GM21825 (cell line): ENCODE data around the gene TNS4.

Source experiments
- ATAC-seq: cut with Tn5 transposase; IDR thresholded peaks from one replicate; pipeline ENCODE4 v1.9.1; 2021; ENCODE audit warnings: mild to moderate bottlenecking, moderate library complexity; ENCODE audit not compliant: unreplicated experiment

The TNS4 gene

DNA sequence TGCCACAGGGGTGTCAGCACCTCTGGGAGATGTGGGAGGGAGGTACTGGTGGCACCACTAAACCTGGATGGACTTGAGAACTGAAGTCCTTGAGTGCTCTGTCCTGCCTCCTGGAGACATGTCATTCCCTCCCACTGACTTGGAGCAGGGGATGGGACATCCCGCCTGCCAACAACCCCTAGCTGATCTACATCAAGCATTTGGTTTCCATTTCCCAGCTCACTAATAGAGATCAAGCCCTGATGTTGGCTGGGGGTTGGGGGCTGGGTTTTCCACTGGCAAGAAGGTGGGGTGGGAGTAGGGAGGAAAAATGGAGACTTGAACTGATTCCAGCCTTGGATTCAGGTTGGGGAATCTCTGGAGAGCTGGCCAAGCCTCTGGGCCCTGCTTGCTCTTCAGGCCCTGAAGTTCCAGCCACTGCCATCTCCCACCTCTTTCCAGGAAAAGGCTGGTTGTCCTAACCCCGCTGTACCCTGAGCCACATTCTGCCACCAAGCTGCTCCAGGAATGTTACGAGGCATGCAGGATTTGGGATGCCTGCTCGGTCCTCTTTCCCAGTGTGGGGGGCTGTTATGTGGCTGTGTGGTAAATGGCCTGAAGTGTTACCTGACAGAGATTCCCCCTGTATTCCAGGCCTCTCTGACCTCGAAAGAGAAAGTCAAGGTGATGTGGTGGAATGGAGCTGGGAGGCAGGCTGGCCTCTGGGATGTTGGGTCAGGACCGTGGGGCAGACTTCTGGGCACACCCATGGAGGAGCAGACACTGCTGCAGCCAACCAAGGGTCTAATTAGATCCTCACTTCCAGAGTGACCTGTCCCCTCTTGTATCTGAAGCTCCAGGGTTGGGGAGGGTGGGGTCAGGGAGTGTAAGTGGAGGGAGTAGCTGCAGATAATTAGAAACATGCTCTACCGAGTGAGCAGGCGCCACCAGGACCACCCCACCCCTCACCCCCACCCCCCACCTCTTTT is 41.5 kb downstream of the TNS4 start:
- ATAC-seq = no peak

GRCh38 chr17:40458851-40459482 is 42.5 kb downstream of the TNS4 start:
- ATAC-seq = no peak

GRCh38 chr17:40457964-40458791 is 43.2 kb downstream of the TNS4 start:
- ATAC-seq = no peak

DNA sequence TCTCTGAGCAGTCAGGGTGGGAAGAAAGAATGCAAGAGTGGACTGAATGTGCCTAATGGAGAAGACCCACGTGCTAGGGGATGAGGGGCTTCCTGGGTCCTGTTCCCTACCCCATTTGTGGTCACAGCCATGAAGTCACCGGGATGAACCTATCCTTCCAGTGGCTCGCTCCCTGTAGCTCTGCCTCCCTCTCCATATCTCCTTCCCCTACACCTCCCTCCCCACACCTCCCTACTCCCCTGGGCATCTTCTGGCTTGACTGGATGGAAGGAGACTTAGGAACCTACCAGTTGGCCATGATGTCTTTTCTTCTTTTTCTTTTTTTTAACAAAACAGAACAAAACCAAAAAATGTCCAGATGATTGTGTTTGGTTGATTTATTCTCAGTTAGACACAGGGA is 44.1 kb downstream of the TNS4 start:
- no peak for ATAC-seq

- no peak for ATAC-seq
Measured at GRCh38 chr17:40456396-40456951, 44.9 kb downstream of the TNS4 start.

GRCh38 chr17:40454613-40454995 is 46.8 kb downstream of the TNS4 start:
- no peak for ATAC-seq

- no peak for ATAC-seq
Measured at GRCh38 chr17:40453881-40454612, 47.4 kb downstream of the TNS4 start.

- no peak for ATAC-seq
Measured at GRCh38 chr17:40452921-40453378, 48.5 kb downstream of the TNS4 start.

- no peak for ATAC-seq
Measured at GRCh38 chr17:40452216-40452787, 49.1 kb downstream of the TNS4 start.

- no peak for ATAC-seq
Measured at GRCh38 chr17:40451420-40451819, 50.0 kb downstream of the TNS4 start.

- ATAC-seq = no peak
Measured at GRCh38 chr17:40450175-40450574, 51.2 kb downstream of the TNS4 start.

- ATAC-seq = no peak
Measured at GRCh38 chr17:40448639-40449261, 52.7 kb downstream of the TNS4 start.

DNA sequence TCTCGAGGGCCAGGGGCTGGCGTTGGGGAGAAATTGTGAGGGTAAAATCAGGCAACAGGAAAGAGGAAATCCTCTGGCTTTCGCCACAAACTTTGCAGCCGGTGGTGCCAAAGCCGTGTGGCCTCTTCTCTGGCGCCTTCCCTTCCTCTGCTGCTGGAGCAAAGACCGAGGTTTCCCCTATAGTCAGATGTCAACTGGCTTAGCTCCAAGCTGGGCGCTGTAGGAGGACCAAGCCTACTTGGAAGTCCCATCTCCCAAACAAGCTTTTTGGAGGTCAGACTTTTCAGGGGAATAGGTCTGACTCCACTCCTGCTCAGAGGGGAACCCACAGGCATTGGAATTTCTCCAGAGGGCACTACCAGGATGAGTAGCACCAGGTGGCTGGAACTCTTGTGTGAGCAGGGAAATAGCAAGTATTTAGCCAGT is 53.2 kb downstream of the TNS4 start:
- ATAC-seq = no peak

DNA sequence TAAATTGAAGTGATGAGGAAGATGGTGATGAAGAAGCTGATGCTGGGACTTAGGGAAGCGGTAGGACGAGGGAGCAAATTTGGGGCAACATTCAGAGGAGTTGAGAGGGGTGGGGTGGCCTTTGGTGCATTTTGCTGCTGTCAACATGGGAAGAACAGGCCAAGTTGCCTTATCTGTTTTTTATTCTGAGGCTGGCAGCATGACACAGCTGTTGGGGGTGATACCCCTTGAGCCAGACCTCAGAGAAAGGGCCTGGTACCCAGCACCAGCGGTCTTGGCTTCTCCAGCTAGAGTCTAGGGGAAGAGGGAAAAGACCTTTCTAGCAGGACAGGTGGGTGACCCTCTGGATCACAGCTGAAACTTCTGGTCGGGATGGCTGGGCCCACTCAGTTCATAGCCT is 53.6 kb downstream of the TNS4 start:
- ATAC-seq = no peak

DNA sequence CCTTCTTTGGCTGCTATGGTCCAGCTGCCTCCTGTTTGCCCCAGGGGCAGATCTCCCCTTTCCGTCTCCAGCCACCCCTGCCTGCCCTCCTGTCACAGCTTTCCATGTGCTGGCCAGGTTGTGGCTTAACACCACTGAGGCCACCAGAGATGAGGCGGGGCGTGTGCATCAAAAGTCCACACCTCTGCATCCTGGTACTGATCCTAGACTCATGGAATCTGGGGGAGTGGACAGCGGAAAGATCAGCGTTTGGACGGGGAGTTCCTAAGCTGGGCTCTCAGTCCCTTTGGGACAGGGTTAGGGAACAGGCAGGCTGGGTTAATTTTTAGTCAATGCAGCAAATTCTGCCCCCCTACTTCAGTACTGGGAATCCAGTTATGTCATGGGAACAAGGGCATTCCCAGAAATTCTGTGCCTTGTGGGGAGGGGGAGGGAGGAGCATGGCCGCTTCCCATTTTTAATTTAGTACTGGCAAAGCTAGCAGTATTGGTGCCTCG is 54.2 kb downstream of the TNS4 start:
- no peak for ATAC-seq

DNA sequence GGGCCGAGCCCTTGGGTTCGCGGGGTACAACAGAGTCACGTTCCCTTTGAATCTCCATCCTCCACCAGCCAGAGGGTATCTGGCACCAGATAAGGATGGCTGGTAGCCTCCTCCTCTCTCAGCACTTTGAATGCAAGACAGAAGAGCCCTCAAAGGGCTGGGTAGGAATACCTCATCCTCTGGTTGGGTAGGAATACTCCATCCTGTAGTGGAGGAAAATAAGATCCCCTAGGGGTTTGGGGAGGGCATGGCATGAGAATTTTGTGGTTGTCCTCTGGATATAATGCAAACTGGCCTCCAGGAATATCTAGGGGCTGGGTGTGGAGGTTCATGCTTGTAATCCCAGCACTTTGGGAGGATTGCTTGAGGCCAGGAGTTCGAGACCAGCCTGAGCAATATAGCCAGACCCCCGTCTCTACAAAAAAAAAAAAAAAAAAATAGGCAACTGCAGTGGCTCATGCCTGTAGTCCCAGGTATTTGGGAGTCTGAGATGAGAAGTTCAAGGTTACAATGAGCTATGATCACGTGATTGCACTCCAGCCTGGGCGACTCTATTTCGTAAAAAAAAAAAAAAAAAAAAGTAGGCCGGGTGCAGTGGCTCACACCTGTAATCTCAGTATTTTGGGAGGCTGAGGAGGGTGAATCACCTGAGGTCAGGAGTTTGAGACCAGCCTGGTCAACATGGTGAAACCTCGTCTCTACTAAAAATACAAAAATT is 55.5 kb downstream of the TNS4 start:
- no peak for ATAC-seq

DNA sequence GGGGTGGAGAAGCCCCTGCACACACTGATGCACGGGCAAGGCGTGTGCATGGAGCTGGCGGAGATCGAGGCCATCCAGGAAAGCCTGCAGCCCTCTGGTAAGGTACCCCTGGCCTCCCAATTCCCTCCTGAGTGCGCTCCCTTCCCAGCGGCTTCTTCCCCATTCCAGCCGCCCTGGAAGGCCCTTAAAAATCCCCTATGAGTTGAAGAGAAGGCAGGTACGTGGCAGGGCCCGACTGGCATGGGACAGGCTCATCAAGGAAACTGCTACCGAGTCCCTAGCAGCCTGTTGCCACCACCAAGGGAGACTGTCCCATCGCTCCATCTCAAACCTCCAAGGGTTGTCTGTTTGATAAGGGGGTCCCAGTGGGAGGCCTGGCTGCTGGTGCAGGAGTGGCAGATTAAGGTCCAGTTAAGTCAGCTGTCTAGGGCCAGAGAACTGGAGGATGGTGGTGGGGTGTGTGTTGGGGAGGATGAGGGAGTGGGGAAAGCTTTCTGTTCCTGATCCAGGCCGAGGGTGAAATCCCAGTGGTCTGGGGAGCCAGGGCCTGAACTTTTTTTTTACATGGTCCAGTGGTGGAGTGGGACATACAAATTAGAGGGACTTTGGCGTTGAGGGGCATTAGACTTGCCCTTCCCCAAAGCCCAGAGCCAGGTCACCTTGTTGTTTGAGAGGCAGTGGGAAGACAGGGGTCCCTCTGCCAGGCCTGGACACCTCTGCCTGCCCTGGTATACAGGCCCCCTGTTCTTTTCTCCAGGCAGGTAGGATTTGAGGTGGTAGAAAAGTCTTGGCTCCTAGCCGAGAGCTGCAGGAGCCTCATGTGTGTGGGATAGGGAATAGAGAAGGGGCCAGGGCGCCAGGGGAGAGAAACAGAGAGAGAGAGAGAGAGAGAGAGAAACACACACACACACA is 57.2 kb downstream of the TNS4 start:
- no peak for ATAC-seq
